ENCODE measurements around the gene TRIM16. TPM values are rescaled to one million over a fixed set of nuclear protein-coding genes. Genes with fewer than 3 reads are reported as not detected.
"Not testable (repeated sequence)": the region's sequence is repeated elsewhere in the genome, so short reads cannot be mapped to it uniquely, and the experiment has no call there.

Gene TRIM16
- polyA plus RNA-seq, 1 experiment, result 36.5 TPM

DNA sequence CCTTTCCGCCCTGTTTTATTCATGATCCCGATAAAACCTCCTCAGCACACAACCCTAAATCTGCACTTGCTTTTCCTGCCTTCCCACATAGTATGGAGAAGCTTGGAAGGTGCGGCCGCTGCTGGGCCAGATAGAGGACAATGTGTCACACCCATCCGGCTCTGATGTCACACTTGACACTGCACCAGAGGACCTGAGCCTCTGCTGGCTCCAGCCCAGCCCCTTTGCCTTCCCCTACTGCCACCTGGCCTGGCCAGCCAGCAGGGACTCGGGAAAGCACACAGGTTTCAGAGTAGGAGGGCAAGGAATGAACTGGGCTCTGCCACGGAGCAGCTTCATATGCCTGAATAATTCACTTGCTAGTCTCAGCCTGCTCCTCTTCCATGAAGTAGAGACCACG, 62.0 kb downstream of the TRIM16 start:
- H3K27me3 ChIP-seq (ENCODE audit: control insufficient read depth, insufficient read depth, low read length), result not testable (repeated sequence)

DNA sequence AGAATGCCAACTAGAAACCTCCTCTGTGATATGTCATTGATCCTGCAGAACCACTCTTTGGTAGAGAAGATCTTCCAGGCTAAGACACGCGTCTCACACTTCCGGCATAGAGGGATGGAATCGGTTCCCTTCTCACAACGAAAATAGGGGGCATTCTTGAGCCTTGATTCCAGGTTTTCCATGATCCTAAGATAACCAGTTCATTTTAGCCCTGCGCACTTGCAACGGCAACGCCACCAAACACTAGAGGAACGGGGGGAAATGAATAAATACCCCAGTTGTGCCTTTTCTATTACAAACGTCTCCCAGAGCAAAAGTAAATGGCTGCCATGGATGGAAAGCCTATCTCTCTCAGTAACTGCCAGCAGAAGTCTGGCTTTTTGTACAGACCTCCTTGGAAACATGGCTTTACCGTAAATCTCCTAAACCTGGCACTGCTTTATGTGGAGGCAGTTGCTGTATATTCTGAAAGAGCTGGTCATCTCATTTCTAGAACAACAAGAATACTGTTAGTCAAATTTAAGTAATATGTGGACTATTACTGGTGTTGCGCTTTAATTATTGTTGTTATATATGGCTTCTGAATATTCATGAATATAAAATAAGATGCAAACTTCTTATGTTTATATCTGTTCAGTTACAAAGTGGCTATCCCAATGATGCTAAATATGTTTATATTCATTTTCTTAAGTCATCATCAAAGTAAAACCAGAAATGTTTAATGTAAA, 64.6 kb downstream of the TRIM16 start, which contains the start of gene FBXW10B:
TSS of gene FBXW10B (minus strand) at position 374 of the 728 bp plus-strand sequence. CDS start at position 182, 192 bp downstream.
- POLR2A ChIA-PET; H3K27me3 ChIP-seq (ENCODE audit: control insufficient read depth, insufficient read depth, low read length); DNase-seq (ENCODE audit: low read depth); H3K36me3 ChIP-seq (ENCODE audit: control insufficient read depth, insufficient read depth, low read length); H3K4me3 ChIP-seq (ENCODE audit: low read depth, low read length); CTCF ChIA-PET: not testable (repeated sequence)

More for the DNA sequence above, 62.0 kb downstream of the TRIM16 start:
- DNase-seq (ENCODE audit: low read depth); POLR2A ChIA-PET; H3K4me3 ChIP-seq (ENCODE audit: low read depth, low read length); H3K36me3 ChIP-seq (ENCODE audit: control insufficient read depth, insufficient read depth, low read length); CTCF ChIA-PET: not testable (repeated sequence)

GRCh38 chr17:15616828-15617227, 67.3 kb downstream of the TRIM16 start:
- DNase-seq (ENCODE audit: low read depth); POLR2A ChIA-PET; H3K27me3 ChIP-seq (ENCODE audit: control insufficient read depth, insufficient read depth, low read length); H3K4me3 ChIP-seq (ENCODE audit: low read depth, low read length); H3K36me3 ChIP-seq (ENCODE audit: control insufficient read depth, insufficient read depth, low read length); CTCF ChIA-PET: not testable (repeated sequence)

DNA sequence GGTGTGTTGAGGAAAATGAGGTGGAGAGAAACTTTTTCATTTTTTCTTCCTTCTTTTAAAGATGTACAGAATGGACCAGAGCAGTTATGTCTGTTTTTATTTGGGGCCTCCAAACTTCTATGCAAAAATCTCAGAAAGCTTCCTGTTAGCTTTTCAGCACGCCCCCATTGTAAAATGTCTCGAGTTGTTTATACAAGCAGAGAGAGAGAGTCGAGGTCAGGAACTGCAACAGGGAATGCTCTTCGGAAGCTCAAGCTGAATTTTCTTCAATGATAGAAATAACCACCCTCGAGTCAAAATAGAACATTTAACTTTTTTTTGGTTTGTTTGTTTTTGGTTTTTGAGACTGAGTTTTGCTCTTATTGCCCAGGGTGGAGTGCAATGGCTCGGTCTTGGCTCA, 68.3 kb downstream of the TRIM16 start:
- POLR2A ChIA-PET; H3K36me3 ChIP-seq (ENCODE audit: control insufficient read depth, insufficient read depth, low read length); DNase-seq (ENCODE audit: low read depth): not testable (repeated sequence)

GRCh38 chr17:15613111-15613510, 71.0 kb downstream of the TRIM16 start:
- peak; percentile 4 for DNase-seq (ENCODE audit: low read depth)
- H3K36me3 ChIP-seq (ENCODE audit: control insufficient read depth, insufficient read depth, low read length); CTCF ChIA-PET; H3K27me3 ChIP-seq (ENCODE audit: control insufficient read depth, insufficient read depth, low read length); POLR2A ChIA-PET; H3K4me3 ChIP-seq (ENCODE audit: low read depth, low read length): not testable (repeated sequence)

More for the DNA sequence above, 68.3 kb downstream of the TRIM16 start:
- H3K4me3 ChIP-seq (ENCODE audit: low read depth, low read length); CTCF ChIA-PET; H3K27me3 ChIP-seq (ENCODE audit: control insufficient read depth, insufficient read depth, low read length): not testable (repeated sequence)

DNA sequence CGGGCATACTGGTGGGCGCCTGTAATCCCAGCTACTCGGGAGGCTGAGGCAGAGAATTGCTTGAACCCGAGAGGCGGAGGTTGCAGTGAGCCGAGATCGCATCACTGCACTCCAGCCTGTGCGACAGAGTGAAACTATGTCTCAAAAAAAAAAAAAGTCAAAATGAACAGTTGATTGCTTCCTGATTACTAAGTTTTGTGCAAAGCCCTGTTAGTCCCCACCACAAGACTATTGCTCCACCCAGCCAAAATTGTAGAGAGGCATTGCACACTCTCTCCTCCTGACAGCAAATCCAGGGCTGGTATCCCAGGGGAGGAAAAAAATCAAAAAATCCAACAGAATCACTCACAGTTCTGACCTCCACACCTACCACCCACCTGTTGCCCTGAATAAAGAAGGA, 91.2 kb downstream of the TRIM16 start:
- H3K4me3 ChIP-seq (ENCODE audit: low read depth, low read length); CTCF ChIA-PET; H3K27me3 ChIP-seq (ENCODE audit: control insufficient read depth, insufficient read depth, low read length); POLR2A ChIA-PET; H3K36me3 ChIP-seq (ENCODE audit: control insufficient read depth, insufficient read depth, low read length); DNase-seq (ENCODE audit: low read depth): not testable (repeated sequence)

- DNase-seq (ENCODE audit: low read depth); H3K27me3 ChIP-seq (ENCODE audit: control insufficient read depth, insufficient read depth, low read length); H3K36me3 ChIP-seq (ENCODE audit: control insufficient read depth, insufficient read depth, low read length); POLR2A ChIA-PET; H3K4me3 ChIP-seq (ENCODE audit: low read depth, low read length); CTCF ChIA-PET: not testable (repeated sequence)
Observed at GRCh38 chr17:15591986-15592385, 92.1 kb downstream of the TRIM16 start.

GRCh38 chr17:15590844-15591243, 93.3 kb downstream of the TRIM16 start:
- POLR2A ChIA-PET; H3K27me3 ChIP-seq (ENCODE audit: control insufficient read depth, insufficient read depth, low read length); H3K4me3 ChIP-seq (ENCODE audit: low read depth, low read length); DNase-seq (ENCODE audit: low read depth); CTCF ChIA-PET; H3K36me3 ChIP-seq (ENCODE audit: control insufficient read depth, insufficient read depth, low read length): not testable (repeated sequence)

DNA sequence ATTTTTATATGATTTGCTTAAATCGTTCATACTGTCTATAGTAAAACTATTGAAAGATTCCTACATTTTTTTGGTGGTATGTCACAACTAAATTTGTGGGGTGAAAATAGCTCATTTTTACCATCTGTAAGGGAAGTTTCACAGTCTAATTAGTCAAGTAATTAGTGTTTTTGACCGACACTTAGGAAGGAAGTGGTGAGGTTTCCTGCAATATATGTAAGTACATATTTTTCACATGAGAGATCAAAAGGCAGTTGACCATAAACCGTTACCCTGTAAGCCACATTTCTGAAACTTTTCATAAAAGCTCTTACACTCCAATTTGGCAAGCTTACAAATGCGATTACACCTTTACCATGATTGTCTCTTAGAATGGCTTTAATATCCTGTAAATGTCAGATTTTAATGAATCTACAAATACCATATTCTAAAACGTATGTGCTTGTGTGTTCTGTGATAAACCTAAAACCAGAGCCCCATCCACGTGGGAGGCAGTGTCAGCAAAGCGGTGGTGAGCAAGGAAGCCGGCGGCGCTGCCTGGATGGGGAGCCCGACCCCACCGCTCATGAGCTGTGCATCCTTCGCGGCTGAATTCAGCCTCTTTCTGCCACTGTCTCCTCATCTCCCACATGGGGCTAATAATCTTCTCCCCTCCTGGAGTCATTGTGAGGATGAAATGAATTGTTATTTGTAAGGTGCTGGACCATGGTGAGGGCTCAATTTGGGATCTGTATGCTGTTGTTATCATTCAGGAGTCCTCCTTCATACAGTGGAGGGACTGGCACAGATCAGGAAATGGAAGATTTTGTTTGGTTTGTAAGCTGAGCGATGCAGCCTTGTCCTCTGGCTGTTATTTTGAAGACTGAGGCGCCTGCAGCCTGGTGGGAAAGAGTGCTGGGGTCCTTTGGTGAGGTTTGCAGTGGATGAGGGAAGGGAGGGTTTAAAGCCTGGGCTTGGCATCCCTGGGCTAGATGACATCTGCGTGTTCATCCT, 94.3 kb downstream of the TRIM16 start:
- CTCF ChIA-PET; DNase-seq (ENCODE audit: low read depth); H3K27me3 ChIP-seq (ENCODE audit: control insufficient read depth, insufficient read depth, low read length); POLR2A ChIA-PET; H3K4me3 ChIP-seq (ENCODE audit: low read depth, low read length); H3K36me3 ChIP-seq (ENCODE audit: control insufficient read depth, insufficient read depth, low read length): not testable (repeated sequence)

- DNase-seq (ENCODE audit: low read depth); H3K4me3 ChIP-seq (ENCODE audit: low read depth, low read length); H3K27me3 ChIP-seq (ENCODE audit: control insufficient read depth, insufficient read depth, low read length); POLR2A ChIA-PET; CTCF ChIA-PET; H3K36me3 ChIP-seq (ENCODE audit: control insufficient read depth, insufficient read depth, low read length): not testable (repeated sequence)
Observed at GRCh38 chr17:15588017-15588416, 96.1 kb downstream of the TRIM16 start.

GRCh38 chr17:15583313-15583712, 100.8 kb downstream of the TRIM16 start:
- H3K27me3 ChIP-seq (ENCODE audit: control insufficient read depth, insufficient read depth, low read length); POLR2A ChIA-PET; DNase-seq (ENCODE audit: low read depth); H3K4me3 ChIP-seq (ENCODE audit: low read depth, low read length); H3K36me3 ChIP-seq (ENCODE audit: control insufficient read depth, insufficient read depth, low read length); CTCF ChIA-PET: not testable (repeated sequence)

GRCh38 chr17:15581462-15581861, 102.6 kb downstream of the TRIM16 start:
- DNase-seq (ENCODE audit: low read depth); H3K27me3 ChIP-seq (ENCODE audit: control insufficient read depth, insufficient read depth, low read length); POLR2A ChIA-PET; H3K36me3 ChIP-seq (ENCODE audit: control insufficient read depth, insufficient read depth, low read length); CTCF ChIA-PET; H3K4me3 ChIP-seq (ENCODE audit: low read depth, low read length): not testable (repeated sequence)

Data from BJ (cell line).